Tibial nerve (tissue), 4 donors: ENCODE measurements around the gene GRIK5.

Source experiments
- EP300 ChIP-seq, 2 donors: sonication (generic); formaldehyde crosslinking; IDR thresholded peaks; one replicate each; pipeline ENCODE4 v1.6.1; 2017; ENCODE audit warnings: antibody characterized with exemption in 2 of 2, mild to moderate bottlenecking in 1 of 2
- POLR2A ChIP-seq, 2 donors: fragments of 450-650 bp; IDR thresholded peaks; one replicate each; pipeline ENCODE4 v1.6.1; 2017; ENCODE audit warnings: antibody characterized with exemption in 2 of 2, mild to moderate bottlenecking in 2 of 2, moderate library complexity in 2 of 2
- TF ChIP-seq, protein P1 (sequence below), 5 experiments: fragments of 200-600 bp in 3 of 5; fragments of 450-650 bp in 2 of 5; sonication (generic) in 3 of 5; IDR thresholded peaks; one replicate each; pipeline ENCODE4 v1.5.1; 2016 to 2019; ENCODE audit warnings: antibody characterized with exemption in 5 of 5, mild to moderate bottlenecking in 3 of 5, moderate library complexity in 2 of 5

DNA sequence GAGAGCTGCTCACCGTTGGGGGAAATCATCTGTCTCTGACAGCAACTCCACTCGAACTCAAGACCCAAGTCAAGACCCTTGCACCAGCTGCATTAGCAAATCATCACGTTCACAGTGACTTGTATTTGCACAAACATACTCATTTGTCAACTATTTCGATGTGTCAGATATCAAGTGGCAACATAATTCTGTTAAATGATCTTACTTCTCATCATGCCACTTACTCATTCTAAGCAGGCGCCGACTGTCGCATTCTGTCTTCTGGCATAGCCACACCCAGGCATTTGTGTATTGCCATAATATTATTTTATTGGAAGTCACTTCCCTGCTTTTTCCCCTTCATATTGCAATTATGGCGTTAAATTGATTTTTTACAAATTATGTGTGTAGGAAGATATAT lies 53.0 kb downstream of the GRIK5 start:
- TF ChIP-seq, protein P1, sequence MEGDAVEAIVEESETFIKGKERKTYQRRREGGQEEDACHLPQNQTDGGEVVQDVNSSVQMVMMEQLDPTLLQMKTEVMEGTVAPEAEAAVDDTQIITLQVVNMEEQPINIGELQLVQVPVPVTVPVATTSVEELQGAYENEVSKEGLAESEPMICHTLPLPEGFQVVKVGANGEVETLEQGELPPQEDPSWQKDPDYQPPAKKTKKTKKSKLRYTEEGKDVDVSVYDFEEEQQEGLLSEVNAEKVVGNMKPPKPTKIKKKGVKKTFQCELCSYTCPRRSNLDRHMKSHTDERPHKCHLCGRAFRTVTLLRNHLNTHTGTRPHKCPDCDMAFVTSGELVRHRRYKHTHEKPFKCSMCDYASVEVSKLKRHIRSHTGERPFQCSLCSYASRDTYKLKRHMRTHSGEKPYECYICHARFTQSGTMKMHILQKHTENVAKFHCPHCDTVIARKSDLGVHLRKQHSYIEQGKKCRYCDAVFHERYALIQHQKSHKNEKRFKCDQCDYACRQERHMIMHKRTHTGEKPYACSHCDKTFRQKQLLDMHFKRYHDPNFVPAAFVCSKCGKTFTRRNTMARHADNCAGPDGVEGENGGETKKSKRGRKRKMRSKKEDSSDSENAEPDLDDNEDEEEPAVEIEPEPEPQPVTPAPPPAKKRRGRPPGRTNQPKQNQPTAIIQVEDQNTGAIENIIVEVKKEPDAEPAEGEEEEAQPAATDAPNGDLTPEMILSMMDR (IDR thresholded peaks at IDR 0.05): no peak
- no peak for TF ChIP-seq POLR2A (IDR thresholded peaks at IDR 0.05)
- no peak for TF ChIP-seq EP300 (IDR thresholded peaks at IDR 0.05)
